H9 (cell line): ENCODE results near the gene DCTPP1. TPM values are rescaled to one million over a fixed set of nuclear protein-coding genes. Genes with fewer than 3 reads are reported as not detected.

Experiments used
- DNase-seq: peaks from one replicate; pipeline ENCODE4 v3.0.0-alpha.2; 2017
- H2AFZ ChIP-seq: one replicate; pipeline ENCODE4 v1.6.1; 2013; ENCODE audit warnings: mild to moderate bottlenecking, low read length, control low read depth, moderate library complexity
- H2AK5ac ChIP-seq: 2 replicates; pipeline ENCODE4 v1.6.1; 2013; ENCODE audit warnings: low read length, control low read depth, mixed read lengths; ENCODE audit not compliant: insufficient read length
- H2BK120ac ChIP-seq: one replicate; pipeline ENCODE4 v1.6.1; 2013; ENCODE audit warnings: low read depth, mild to moderate bottlenecking, low read length, control low read depth, inconsistent platforms; ENCODE audit not compliant: poor library complexity, severe bottlenecking
- H2BK12ac ChIP-seq: 2 replicates; pipeline ENCODE4 v1.6.1; 2013; ENCODE audit warnings: low read length, control low read depth, mixed read lengths, low read depth; ENCODE audit not compliant: insufficient read length
- H2BK15ac ChIP-seq: 2 replicates; pipeline ENCODE4 v1.6.1; 2013; ENCODE audit warnings: low read depth, low read length, control low read depth
- H2BK20ac ChIP-seq: one replicate; pipeline ENCODE4 v1.6.1; 2013; ENCODE audit warnings: low read depth, mild to moderate bottlenecking, low read length, control low read depth, inconsistent platforms; ENCODE audit not compliant: poor library complexity, severe bottlenecking
- H2BK5ac ChIP-seq: 2 replicates; pipeline ENCODE4 v1.6.1; 2013; ENCODE audit warnings: low read length, control low read depth, mixed read lengths; ENCODE audit not compliant: insufficient read length
- H3K14ac ChIP-seq: 2 replicates; pipeline ENCODE4 v1.6.1; 2013; ENCODE audit warnings: low read length, control low read depth; ENCODE audit not compliant: insufficient read depth
- H3K18ac ChIP-seq: 2 replicates; pipeline ENCODE4 v1.6.1; 2013; ENCODE audit warnings: low read depth, mild to moderate bottlenecking, mixed read lengths, low read length, control low read depth; ENCODE audit not compliant: insufficient read length
- H3K23ac ChIP-seq: 2 replicates; pipeline ENCODE4 v1.6.1; 2013; ENCODE audit warnings: low read length, control low read depth, mixed read lengths, low read depth; ENCODE audit not compliant: insufficient read length
- H3K23me2 ChIP-seq: 2 replicates; pipeline ENCODE4 v1.6.1; 2013; ENCODE audit warnings: low read depth, mild to moderate bottlenecking, mixed read lengths, low read length, control low read depth; ENCODE audit not compliant: insufficient read length, poor library complexity, severe bottlenecking
- H3K27ac ChIP-seq: 2 replicates; pipeline ENCODE4 v1.5.1; 2013; ENCODE audit warnings: low read length, control low read depth, mixed read lengths, low read depth; ENCODE audit not compliant: insufficient read length
- H3K27me3 ChIP-seq: 2 replicates; pipeline ENCODE4 v1.6.1; 2013; ENCODE audit warnings: low read length, control low read depth, inconsistent platforms; ENCODE audit not compliant: insufficient read depth
- H3K4ac ChIP-seq: 2 replicates; pipeline ENCODE4 v1.6.1; 2013; ENCODE audit warnings: low read depth, mild to moderate bottlenecking, control low read depth, inconsistent platforms, low read length, moderate library complexity
- H3K4me1 ChIP-seq: 2 replicates; pipeline ENCODE4 v1.6.1; 2013; ENCODE audit warnings: low read length, control low read depth, inconsistent platforms; ENCODE audit not compliant: insufficient read depth
- H3K4me2 ChIP-seq: 2 replicates; pipeline ENCODE4 v1.6.1; 2013; ENCODE audit warnings: low read length, control low read depth, mixed read lengths; ENCODE audit not compliant: insufficient read length, insufficient read depth
- H3K56ac ChIP-seq: 2 replicates; pipeline ENCODE4 v1.6.1; 2013; ENCODE audit warnings: low read depth, mild to moderate bottlenecking, mixed read lengths, low read length, control low read depth; ENCODE audit not compliant: insufficient read length
- H3K79me1 ChIP-seq: 2 replicates; pipeline ENCODE4 v1.6.1; 2013; ENCODE audit warnings: low read depth, mild to moderate bottlenecking, moderate library complexity, low read length, control low read depth, inconsistent platforms; ENCODE audit not compliant: insufficient read depth, poor library complexity, severe bottlenecking
- H3K79me2 ChIP-seq: 2 replicates; pipeline ENCODE4 v1.6.1; 2013; ENCODE audit warnings: low read length, control low read depth, inconsistent platforms; ENCODE audit not compliant: insufficient read depth
- H3K9ac ChIP-seq: 2 replicates; pipeline ENCODE4 v1.6.1; 2013; ENCODE audit warnings: low read length, control low read depth, mixed read lengths; ENCODE audit not compliant: insufficient read length; ENCODE audit errors: extremely low read depth
- H3K9me3 ChIP-seq: one replicate; pipeline ENCODE4 v1.6.1; 2013; ENCODE audit warnings: low read depth, low read length, inconsistent platforms; ENCODE audit not compliant: control insufficient read depth
- H3T11ph ChIP-seq: one replicate; pipeline ENCODE4 v1.6.1; 2013; ENCODE audit warnings: mild to moderate bottlenecking, low read length, control low read depth, inconsistent platforms
- H4K20me1 ChIP-seq: one replicate; pipeline ENCODE4 v1.6.1; 2013; ENCODE audit not compliant: control insufficient read depth, insufficient read length, insufficient read depth
- H4K5ac ChIP-seq: 2 replicates; pipeline ENCODE4 v1.6.1; 2013; ENCODE audit warnings: low read depth, mild to moderate bottlenecking, mixed read lengths, low read length, control low read depth; ENCODE audit not compliant: insufficient read length
- H4K8ac ChIP-seq: replicated peaks from 2 replicates; pipeline ENCODE4 v1.6.1; 2013; ENCODE audit warnings: low read length, control low read depth, mixed read lengths, low read depth; ENCODE audit not compliant: insufficient read length
- H4K91ac ChIP-seq: 2 replicates; pipeline ENCODE4 v1.6.1; 2013; ENCODE audit warnings: low read depth, mild to moderate bottlenecking, moderate library complexity, mixed read lengths, low read length, control low read depth; ENCODE audit not compliant: insufficient read length
- H3K27ac Mint-ChIP-seq, 3 experiments: 2 replicates in 2 of 3; 3 replicates in 1 of 3; pipeline ENCODE4 v1.8.0; 2020 to 2021; ENCODE audit warnings: mixed read lengths in 3 of 3, mild to moderate bottlenecking in 1 of 3, moderate library complexity in 1 of 3
- H3K27me3 Mint-ChIP-seq: 2 replicates; pipeline ENCODE4 v1.8.0; 2021; ENCODE audit warnings: low read depth, mild to moderate bottlenecking, moderate library complexity, mixed read lengths
- H3K36me3 Mint-ChIP-seq, 3 experiments: 2 replicates in 2 of 3; 3 replicates in 1 of 3; pipeline ENCODE4 v1.8.0; 2020 to 2021; ENCODE audit warnings: low read depth in 3 of 3, mixed read lengths in 3 of 3; ENCODE audit not compliant: insufficient read depth in 1 of 3
- H3K4me1 Mint-ChIP-seq, 2 experiments: 2 replicates each; pipeline ENCODE4 v1.8.0; 2020; ENCODE audit warnings: mixed read lengths in 2 of 2
- H3K4me3 Mint-ChIP-seq, 2 experiments: 2 replicates in 1 of 2; 3 replicates in 1 of 2; pipeline ENCODE4 v1.8.0; 2020 to 2021; ENCODE audit warnings: mild to moderate bottlenecking in 2 of 2, mixed read lengths in 2 of 2, moderate library complexity in 1 of 2
- H3K9me3 Mint-ChIP-seq, 2 experiments: 2 replicates in 1 of 2; 3 replicates in 1 of 2; pipeline ENCODE4 v1.8.0; 2020; ENCODE audit warnings: mild to moderate bottlenecking in 2 of 2, mixed read lengths in 2 of 2, moderate library complexity in 1 of 2
- CTCF ChIP-seq: fragments of 200-600 bp; sonication (generic); conservative IDR thresholded peaks from 3 replicates; pipeline ENCODE4 v1.8.0; 2021; ENCODE audit warnings: antibody characterized with exemption, mild to moderate bottlenecking
- WGBS: extraction: QIAGEN DNeasy Blood & Tissue Kit; methylation state at CpG from one replicate; pipeline ENCODE4 v1.1.7; 2013; ENCODE audit warnings: missing lambda C conversion rate, low lambda C conversion rate, mixed read lengths; ENCODE audit not compliant: insufficient read length; ENCODE audit errors: extremely low coverage; 5-methylcytosine and 5-hydroxymethylcytosine counted together
- total RNA-seq: library from RNA; stranded (reverse); gene quantifications from 2 replicates; pipeline ENCODE4 v1.2.1, GENCODE V29; 2021

The DCTPP1 gene
- total RNA-seq, 1 experiment from 2014 or later: 78.3 TPM

DNA sequence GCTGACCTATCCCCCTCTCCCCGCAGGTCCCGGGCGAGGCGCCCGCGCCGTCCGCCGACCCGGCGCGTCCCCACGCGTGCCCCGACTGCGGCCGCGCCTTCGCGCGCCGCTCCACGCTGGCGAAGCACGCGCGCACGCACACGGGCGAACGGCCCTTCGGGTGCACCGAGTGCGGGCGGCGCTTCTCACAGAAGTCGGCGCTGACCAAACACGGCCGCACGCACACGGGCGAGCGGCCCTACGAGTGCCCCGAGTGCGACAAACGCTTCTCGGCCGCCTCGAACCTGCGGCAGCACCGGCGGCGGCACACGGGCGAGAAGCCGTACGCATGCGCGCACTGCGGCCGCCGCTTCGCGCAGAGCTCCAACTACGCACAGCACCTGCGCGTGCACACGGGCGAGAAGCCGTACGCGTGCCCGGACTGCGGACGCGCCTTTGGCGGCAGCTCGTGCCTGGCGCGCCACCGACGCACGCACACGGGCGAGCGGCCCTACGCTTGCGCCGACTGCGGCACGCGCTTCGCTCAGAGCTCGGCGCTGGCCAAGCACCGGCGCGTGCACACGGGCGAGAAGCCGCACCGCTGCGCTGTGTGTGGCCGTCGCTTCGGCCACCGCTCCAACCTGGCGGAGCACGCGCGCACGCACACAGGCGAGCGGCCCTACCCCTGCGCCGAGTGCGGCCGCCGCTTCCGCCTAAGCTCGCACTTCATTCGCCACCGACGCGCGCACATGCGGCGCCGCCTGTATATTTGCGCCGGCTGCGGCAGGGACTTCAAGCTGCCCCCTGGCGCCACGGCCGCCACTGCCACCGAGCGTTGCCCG, 12.1 kb downstream of the DCTPP1 start:
- no peak overlapping the region for H4K91ac ChIP-seq
- WGBS: no CpG with 5 or more reads among the region's 140 CpGs
- H3K14ac ChIP-seq: no peak overlapping the region
- H3T11ph ChIP-seq: no peak overlapping the region
- H2BK20ac ChIP-seq: no peak overlapping the region
- H3K4ac ChIP-seq: no peak overlapping the region
- H3K79me2 ChIP-seq: no peaks in the 10 kb centered on the region
- H3K18ac ChIP-seq: no peak overlapping the region
- no peak overlapping the region for H4K8ac ChIP-seq
- no peak overlapping the region for H4K5ac ChIP-seq
- peaks cover 7 to 12% of the 10 kb centered on the region in 2 experiments for H3K4me1 Mint-ChIP-seq
- no peak overlapping the region for H2BK12ac ChIP-seq
- H2BK120ac ChIP-seq: no peak overlapping the region
- H3K79me1 ChIP-seq: no peaks in the 10 kb centered on the region
- H3K9ac ChIP-seq: no peak overlapping the region
- H2AFZ ChIP-seq: no peak overlapping the region
- H4K20me1 ChIP-seq: no peaks in the 10 kb centered on the region
- no peak overlapping the region for H3K27ac ChIP-seq
- H3K4me2 ChIP-seq: peak overlapping the region; percentile 60
- peaks cover 8% of the 10 kb centered on the region for H3K23me2 ChIP-seq
- no peak overlapping the region for H2BK5ac ChIP-seq
- H3K27ac Mint-ChIP-seq: no peak overlapping the region
- no peaks in the 10 kb centered on the region; the same call in none of the 2 replicates for H3K27me3 Mint-ChIP-seq
- no peaks in the 10 kb centered on the region for H3K9me3 ChIP-seq
- peak; percentile 40; the same call in 2 of the 3 replicates for TF ChIP-seq CTCF
- no peaks in the 10 kb centered on the region for H3K27me3 ChIP-seq
- no peaks in the 10 kb centered on the region for H3K4me1 ChIP-seq
- no peak overlapping the region for H2AK5ac ChIP-seq
- H3K4me3 Mint-ChIP-seq: peak overlapping the region; percentile 44 to 75; a peak in 4 of 5 replicates
- DNase-seq: peak; percentile 91
- H3K23ac ChIP-seq: no peak overlapping the region
- no peak overlapping the region for H3K56ac ChIP-seq
- H3K9me3 Mint-ChIP-seq: no peaks in the 10 kb centered on the region; a peak in 1 of 5 replicates
- H3K36me3 Mint-ChIP-seq: peaks cover 23 to 46% (median 45%) of the 10 kb centered on the region in 3 experiments; a peak in 6 of 7 replicates
- H2BK15ac ChIP-seq: no peak overlapping the region
